CD14-positive monocyte (primary cell): ENCODE measurements around the gene TEX10. TPM values are rescaled to one million over a fixed set of nuclear protein-coding genes. Genes with fewer than 3 reads are reported as not detected.

ENCODE experiments used
- DNase-seq, 3 donors: peaks; one replicate each; pipeline ENCODE4 v3.0.0-alpha.2; 2011 to 2022
- H2AFZ ChIP-seq: 2 replicates; pipeline ENCODE4 v1.6.0; 2012; ENCODE audit warnings: mild to moderate bottlenecking, low read depth, low read length, inconsistent platforms; ENCODE audit not compliant: insufficient read depth, poor library complexity, severe bottlenecking
- H3K27ac ChIP-seq, 2 donors: 1 replicate in 1 of 2; 2 replicates in 1 of 2; pipeline ENCODE4 v1.5.1; 2012 to 2013; ENCODE audit warnings: low read length in 2 of 2, control low read depth in 1 of 2, inconsistent platforms in 1 of 2, low read depth in 1 of 2, mild to moderate bottlenecking in 1 of 2
- H3K27me3 ChIP-seq, 2 donors: one replicate each; pipeline versions ENCODE4 v1.6.0 to v1.6.1; 2011 to 2013; ENCODE audit warnings: low read length in 2 of 2; ENCODE audit not compliant: control insufficient read depth in 2 of 2, insufficient read depth in 2 of 2
- H3K36me3 ChIP-seq, 2 donors: replicated peaks in 1 of 2; 1 replicate in 1 of 2; 2 replicates in 1 of 2; pipeline versions ENCODE4 v1.5.1 to v1.6.1; 2012 to 2013; ENCODE audit warnings: low read length in 2 of 2, control low read depth in 1 of 2, inconsistent platforms in 1 of 2, mild to moderate bottlenecking in 1 of 2; ENCODE audit not compliant: insufficient read depth in 2 of 2, control insufficient read depth in 1 of 2
- H3K4me1 ChIP-seq, 2 donors: 1 replicate in 1 of 2; 2 replicates in 1 of 2; pipeline versions ENCODE4 v1.5.1 to v1.6.1; 2012 to 2013; ENCODE audit warnings: low read length in 2 of 2, control low read depth in 1 of 2, inconsistent platforms in 1 of 2, mild to moderate bottlenecking in 1 of 2, moderate library complexity in 1 of 2; ENCODE audit not compliant: insufficient read depth in 2 of 2, control insufficient read depth in 1 of 2
- H3K4me2 ChIP-seq: replicated peaks from 2 replicates; pipeline ENCODE3; 2012; ENCODE audit warnings: low read length, moderate library complexity, mild to moderate bottlenecking; ENCODE audit not compliant: poor library complexity, severe bottlenecking; ENCODE audit errors: extremely low read depth
- H3K4me3 ChIP-seq, 3 experiments: fragments of 200-600 bp in 1 of 3; sonication (generic) in 1 of 3; replicated peaks in 1 of 3; 1 replicate in 2 of 3; 2 replicates in 1 of 3; pipeline ENCODE4 v1.5.1; 2011 to 2013; ENCODE audit warnings: low read length in 3 of 3, mild to moderate bottlenecking in 3 of 3, control low read depth in 2 of 3, low read depth in 2 of 3, inconsistent platforms in 1 of 3, moderate library complexity in 1 of 3
- H3K79me2 ChIP-seq: 2 replicates; pipeline ENCODE4 v1.6.0; 2012; ENCODE audit warnings: mild to moderate bottlenecking, control low read depth, inconsistent platforms, low read length, moderate library complexity; ENCODE audit not compliant: insufficient read depth
- H3K9ac ChIP-seq: 2 replicates; pipeline ENCODE4 v1.6.0; 2017; ENCODE audit warnings: low read length, mild to moderate bottlenecking; ENCODE audit not compliant: insufficient read depth, poor library complexity, severe bottlenecking
- H3K9me3 ChIP-seq, 2 donors: replicated peaks in 1 of 2; 1 replicate in 1 of 2; 2 replicates in 1 of 2; pipeline versions ENCODE4 v1.5.1 to v1.6.1; 2012 to 2013; ENCODE audit warnings: low read length in 2 of 2, control low read depth in 1 of 2; ENCODE audit not compliant: control insufficient read depth in 1 of 2, insufficient read depth in 1 of 2
- H4K20me1 ChIP-seq: 2 replicates; pipeline ENCODE4 v1.6.0; 2012; ENCODE audit warnings: mild to moderate bottlenecking, low read length, control low read depth, moderate library complexity; ENCODE audit not compliant: insufficient read depth
- H3K27ac Mint-ChIP-seq, 7 donors: one replicate each; pipeline ENCODE4 v1.8.0; 2020; ENCODE audit warnings: mild to moderate bottlenecking in 7 of 7, mixed read lengths in 7 of 7, moderate library complexity in 6 of 7, inconsistent platforms in 2 of 7
- H3K27me3 Mint-ChIP-seq, 3 donors: one replicate each; pipeline ENCODE4 v1.8.0; 2021 to 2022; ENCODE audit warnings: low read depth in 3 of 3, mild to moderate bottlenecking in 3 of 3, mixed read lengths in 3 of 3, moderate library complexity in 3 of 3, inconsistent platforms in 1 of 3
- H3K36me3 Mint-ChIP-seq, 2 donors: one replicate each; pipeline ENCODE4 v1.8.0; 2020; ENCODE audit warnings: mixed read lengths in 2 of 2, inconsistent platforms in 1 of 2, mild to moderate bottlenecking in 1 of 2
- H3K4me1 Mint-ChIP-seq: one replicate; pipeline ENCODE4 v1.8.0; 2020; ENCODE audit warnings: mild to moderate bottlenecking, mixed read lengths
- H3K4me3 Mint-ChIP-seq, 2 donors: one replicate each; pipeline ENCODE4 v1.8.0; 2020; ENCODE audit warnings: mild to moderate bottlenecking in 2 of 2, mixed read lengths in 2 of 2, moderate library complexity in 1 of 2
- H3K9me3 Mint-ChIP-seq, 7 donors: one replicate each; pipeline ENCODE4 v1.8.0; 2020 to 2022; ENCODE audit warnings: mixed read lengths in 7 of 7, mild to moderate bottlenecking in 6 of 7, moderate library complexity in 6 of 7, inconsistent platforms in 2 of 7
- WGBS: methylation state at CpG from one replicate; pipeline ENCODE4 v1.1.5; 2013; ENCODE audit warnings: missing lambda C conversion rate; ENCODE audit not compliant: insufficient coverage; 5-methylcytosine and 5-hydroxymethylcytosine counted together
- intact Hi-C, 2 donors: fragments of 100-400 bp; cut with micrococcal nuclease; formaldehyde crosslinking; loops; one replicate each; pipeline versions ENCODE4 v1.15.0 to v1.15.1; 2023
- polyA plus RNA-seq, 3 donors: library from polyadenylated mRNA; depleted of rRNA in 1 of 3; unstranded in 2 of 3; stranded (reverse) in 1 of 3; fragments of 300-500 nt in 2 of 3; fragments of >200 nt in 1 of 3; fragmentation: Illumina TruSeq in 2 of 3; gene quantifications; 1 replicate in 2 of 3; 2 replicates in 1 of 3; pipeline ENCODE4 v1.2.3, GENCODE V29; 2012 to 2021
- TF ChIP-seq, protein P1 (sequence below): fragments of 200-600 bp; IDR thresholded peaks from one replicate; pipeline ENCODE4 v1.8.0; 2022; ENCODE audit warnings: antibody characterized with exemption, mild to moderate bottlenecking

The TEX10 gene
- polyA plus RNA-seq, 3 donors: 3.8 to 6.4 (median 4.5) TPM

DNA sequence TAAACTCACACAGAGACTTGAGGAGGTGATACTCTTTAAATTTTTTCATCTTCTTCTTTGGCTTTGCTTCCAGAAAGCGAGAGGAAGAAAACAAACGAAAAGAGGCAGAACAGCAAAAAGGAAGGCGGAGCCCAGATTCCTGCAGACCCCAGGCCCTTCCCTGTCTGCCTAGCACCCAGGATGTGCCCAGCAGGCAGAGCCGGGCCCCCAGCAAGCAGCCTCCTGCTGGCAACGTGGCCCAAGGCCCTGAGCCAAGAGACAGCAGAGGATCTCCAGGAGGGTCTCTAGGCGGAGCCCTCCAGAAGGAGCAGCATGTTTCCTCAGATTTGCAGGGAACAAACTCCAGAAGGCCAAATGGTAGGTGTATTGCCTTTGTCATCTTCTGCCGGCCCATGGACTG lies 68.5 kb downstream of the TEX10 start:
- H3K9me3 ChIP-seq: peaks cover 16 to 17% of the 10 kb centered on the region in 2 donors
- H3K79me2 ChIP-seq: no peaks in the 10 kb centered on the region
- TF ChIP-seq, protein P1, sequence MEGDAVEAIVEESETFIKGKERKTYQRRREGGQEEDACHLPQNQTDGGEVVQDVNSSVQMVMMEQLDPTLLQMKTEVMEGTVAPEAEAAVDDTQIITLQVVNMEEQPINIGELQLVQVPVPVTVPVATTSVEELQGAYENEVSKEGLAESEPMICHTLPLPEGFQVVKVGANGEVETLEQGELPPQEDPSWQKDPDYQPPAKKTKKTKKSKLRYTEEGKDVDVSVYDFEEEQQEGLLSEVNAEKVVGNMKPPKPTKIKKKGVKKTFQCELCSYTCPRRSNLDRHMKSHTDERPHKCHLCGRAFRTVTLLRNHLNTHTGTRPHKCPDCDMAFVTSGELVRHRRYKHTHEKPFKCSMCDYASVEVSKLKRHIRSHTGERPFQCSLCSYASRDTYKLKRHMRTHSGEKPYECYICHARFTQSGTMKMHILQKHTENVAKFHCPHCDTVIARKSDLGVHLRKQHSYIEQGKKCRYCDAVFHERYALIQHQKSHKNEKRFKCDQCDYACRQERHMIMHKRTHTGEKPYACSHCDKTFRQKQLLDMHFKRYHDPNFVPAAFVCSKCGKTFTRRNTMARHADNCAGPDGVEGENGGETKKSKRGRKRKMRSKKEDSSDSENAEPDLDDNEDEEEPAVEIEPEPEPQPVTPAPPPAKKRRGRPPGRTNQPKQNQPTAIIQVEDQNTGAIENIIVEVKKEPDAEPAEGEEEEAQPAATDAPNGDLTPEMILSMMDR: no peak
- peaks cover 29 to 45% of the 10 kb centered on the region in 2 donors for H3K36me3 Mint-ChIP-seq
- H2AFZ ChIP-seq: no peak overlapping the region
- H3K4me3 Mint-ChIP-seq: no peak overlapping the region
- H3K4me1 ChIP-seq: no peaks in the 10 kb centered on the region
- H3K27me3 ChIP-seq: no peaks in the 10 kb centered on the region
- H3K27me3 Mint-ChIP-seq: peaks cover 0 to 1% (median 0%) of the 10 kb centered on the region in 3 donors
- H3K9ac ChIP-seq: no peak overlapping the region
- no peak for DNase-seq
- WGBS: 91% methylated on average over 6 of the region's 7 CpGs
- peaks cover 2% of the 10 kb centered on the region for H3K4me1 Mint-ChIP-seq
- no peak overlapping the region for H3K4me2 ChIP-seq
- no peak overlapping the region for H3K27ac Mint-ChIP-seq
- peaks cover 12 to 23% (median 22%) of the 10 kb centered on the region in 7 donors for H3K9me3 Mint-ChIP-seq
- no peaks in the 10 kb centered on the region for H4K20me1 ChIP-seq
- no peak overlapping the region for H3K27ac ChIP-seq
- no peak overlapping the region for H3K4me3 ChIP-seq
- intact Hi-C loops: no loop called here
- H3K36me3 ChIP-seq: peaks cover 8 to 42% of the 10 kb centered on the region in 2 donors

DNA sequence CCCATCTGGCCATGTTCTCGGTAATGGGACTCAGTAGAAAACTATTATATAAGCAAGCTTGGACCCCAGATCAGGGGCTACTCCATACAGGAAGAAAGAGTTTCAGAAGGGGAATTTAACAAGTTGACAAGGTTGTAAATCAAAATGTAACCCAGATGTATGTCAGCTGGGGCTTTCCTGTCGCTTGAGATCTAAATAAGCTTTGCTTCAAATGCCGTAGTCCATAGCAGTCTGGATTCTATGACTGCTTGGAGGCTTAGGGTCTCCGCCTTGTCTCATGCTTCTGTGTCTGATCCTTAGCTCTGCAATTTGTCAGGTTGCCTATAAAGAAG lies 70.4 kb downstream of the TEX10 start:
- H3K4me1 Mint-ChIP-seq: peaks cover 2% of the 10 kb centered on the region
- no peak for DNase-seq
- H3K36me3 Mint-ChIP-seq: peaks cover 26 to 39% of the 10 kb centered on the region in 2 donors
- Histone ChIP-seq H3K4me3 (no peak overlapping the region), H4K20me1 (no peaks in the 10 kb centered on the region), H2AFZ (no peak overlapping the region), H3K27me3 (no peaks in the 10 kb centered on the region), H3K9ac (no peak overlapping the region), H3K4me1 (no peaks in the 10 kb centered on the region), H3K4me2 (no peak overlapping the region), H3K9me3 (peaks cover 8 to 9% of the 10 kb centered on the region in 2 donors), H3K79me2 (no peaks in the 10 kb centered on the region), H3K36me3 (peaks cover 5 to 34% of the 10 kb centered on the region in 2 donors), H3K27ac (no peak overlapping the region)
- H3K9me3 Mint-ChIP-seq: peaks cover 9 to 18% (median 12%) of the 10 kb centered on the region in 7 donors
- H3K4me3 Mint-ChIP-seq: no peak overlapping the region
- WGBS: 92% methylated on average over 4 of the region's 4 CpGs
- no peak overlapping the region for H3K27ac Mint-ChIP-seq
- intact Hi-C loops: no loop called here
- TF ChIP-seq, protein P1: no peak
- H3K27me3 Mint-ChIP-seq: peaks cover 0 to 1% (median 0%) of the 10 kb centered on the region in 3 donors
